PC-9 (cell line): ENCODE results near the gene PROSER2.

ENCODE experiments used
- EZH2 ChIP-seq: fragments of 200-600 bp; sonication (generic); IDR thresholded peaks from 2 replicates; pipeline ENCODE4 v1.8.0; 2017; ENCODE audit warnings: antibody characterized with exemption, low read depth
- TF ChIP-seq, protein P1 (sequence below): fragments of 200-600 bp; sonication (generic); conservative IDR thresholded peaks from 2 replicates; pipeline ENCODE4 v1.6.1; 2017; ENCODE audit warnings: mixed run types, antibody characterized with exemption, mild to moderate bottlenecking, moderate library complexity

DNA sequence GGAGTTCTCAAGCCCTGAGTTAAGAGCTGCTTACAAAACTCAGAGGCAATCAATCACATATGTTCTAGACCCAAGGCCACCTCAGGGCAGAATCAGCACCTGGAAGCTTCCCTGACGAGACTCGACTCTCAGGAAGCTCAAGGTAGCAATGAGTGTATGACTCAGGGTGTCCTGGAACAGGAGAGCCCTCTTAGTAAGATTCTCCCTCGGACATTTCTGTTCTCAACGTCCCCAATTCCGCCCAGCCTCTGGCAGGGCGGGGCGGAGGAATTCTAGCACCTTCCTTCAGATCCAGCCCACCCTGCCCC is 39.6 kb upstream of the PROSER2 start:
- TF ChIP-seq, protein P1, sequence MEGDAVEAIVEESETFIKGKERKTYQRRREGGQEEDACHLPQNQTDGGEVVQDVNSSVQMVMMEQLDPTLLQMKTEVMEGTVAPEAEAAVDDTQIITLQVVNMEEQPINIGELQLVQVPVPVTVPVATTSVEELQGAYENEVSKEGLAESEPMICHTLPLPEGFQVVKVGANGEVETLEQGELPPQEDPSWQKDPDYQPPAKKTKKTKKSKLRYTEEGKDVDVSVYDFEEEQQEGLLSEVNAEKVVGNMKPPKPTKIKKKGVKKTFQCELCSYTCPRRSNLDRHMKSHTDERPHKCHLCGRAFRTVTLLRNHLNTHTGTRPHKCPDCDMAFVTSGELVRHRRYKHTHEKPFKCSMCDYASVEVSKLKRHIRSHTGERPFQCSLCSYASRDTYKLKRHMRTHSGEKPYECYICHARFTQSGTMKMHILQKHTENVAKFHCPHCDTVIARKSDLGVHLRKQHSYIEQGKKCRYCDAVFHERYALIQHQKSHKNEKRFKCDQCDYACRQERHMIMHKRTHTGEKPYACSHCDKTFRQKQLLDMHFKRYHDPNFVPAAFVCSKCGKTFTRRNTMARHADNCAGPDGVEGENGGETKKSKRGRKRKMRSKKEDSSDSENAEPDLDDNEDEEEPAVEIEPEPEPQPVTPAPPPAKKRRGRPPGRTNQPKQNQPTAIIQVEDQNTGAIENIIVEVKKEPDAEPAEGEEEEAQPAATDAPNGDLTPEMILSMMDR, result no peak
- no peak for TF ChIP-seq EZH2
